OCI-LY1 (cell line): ENCODE measurements around the gene PARD3.

Experiments used
- H2AFZ ChIP-seq: fragments of 200-600 bp; sonication (generic), shearing (Covaris generic); 2 replicates; pipeline ENCODE4 v1.6.0; 2014; ENCODE audit warnings: antibody characterized with exemption, mild to moderate bottlenecking, low read length
- H3F3A ChIP-seq: fragments of 200-600 bp; sonication (generic), shearing (Covaris generic); 2 replicates; pipeline ENCODE4 v1.6.0; 2014; ENCODE audit warnings: mild to moderate bottlenecking, antibody characterized with exemption, low read length, moderate library complexity; ENCODE audit not compliant: insufficient read depth
- H3K27ac ChIP-seq: fragments of 200-600 bp; sonication (generic); 2 replicates; pipeline ENCODE4 v1.5.1; 2014; ENCODE audit warnings: low read length, mixed run types, mild to moderate bottlenecking, low read depth; ENCODE audit not compliant: poor library complexity, severe bottlenecking
- H3K27me3 ChIP-seq: fragments of 200-600 bp; sonication (generic); 2 replicates; pipeline ENCODE4 v1.6.0; 2014; ENCODE audit warnings: antibody characterized with exemption, mild to moderate bottlenecking, low read length, moderate library complexity; ENCODE audit not compliant: insufficient read depth
- H3K36me3 ChIP-seq: fragments of 200-600 bp; sonication (generic); 2 replicates; pipeline ENCODE4 v1.6.1; 2014; ENCODE audit warnings: mild to moderate bottlenecking, antibody characterized with exemption, low read length, moderate library complexity, mixed read lengths; ENCODE audit not compliant: insufficient read depth
- H3K4me1 ChIP-seq: fragments of 200-600 bp; sonication (generic); 2 replicates; pipeline ENCODE4 v1.5.1; 2014; ENCODE audit warnings: mild to moderate bottlenecking, low read length, moderate library complexity; ENCODE audit not compliant: insufficient read depth, severe bottlenecking
- H3K4me2 ChIP-seq: fragments of 200-600 bp; sonication (generic), shearing (Covaris generic); 2 replicates; pipeline ENCODE4 v1.6.1; 2014; ENCODE audit warnings: low read length
- H3K4me3 ChIP-seq: fragments of 200-600 bp; sonication (generic); 2 replicates; pipeline ENCODE4 v1.5.1; 2014; ENCODE audit warnings: low read length, low read depth, mild to moderate bottlenecking, mixed read lengths; ENCODE audit not compliant: poor library complexity, severe bottlenecking
- H3K79me2 ChIP-seq: fragments of 200-600 bp; shearing (Covaris generic); 2 replicates; pipeline ENCODE4 v1.6.1; 2016; ENCODE audit warnings: mixed run types, low read length, mixed read lengths; ENCODE audit not compliant: insufficient read depth
- H3K9ac ChIP-seq: fragments of 200-600 bp; sonication (generic), shearing (Covaris generic); 2 replicates; pipeline ENCODE4 v1.6.1; 2014; ENCODE audit warnings: mild to moderate bottlenecking, low read length, mixed read lengths
- H3K9me2 ChIP-seq: fragments of 200-600 bp; sonication (generic), shearing (Covaris generic); 2 replicates; pipeline ENCODE4 v1.6.1; 2014; ENCODE audit warnings: low read depth, mild to moderate bottlenecking, low read length, mixed read lengths
- H3K9me3 ChIP-seq: fragments of 200-600 bp; shearing (Covaris generic); 2 replicates; pipeline ENCODE4 v1.6.1; 2014; ENCODE audit warnings: low read length, mixed read lengths
- H4K20me1 ChIP-seq: fragments of 200-600 bp; sonication (generic), shearing (Covaris generic); 2 replicates; pipeline ENCODE4 v1.6.0; 2016; ENCODE audit warnings: mild to moderate bottlenecking, low read length; ENCODE audit not compliant: insufficient read depth
- EZH2 ChIP-seq: fragments of 200-600 bp; sonication (generic), shearing (Covaris generic); IDR thresholded peaks from 2 replicates; pipeline ENCODE4 v1.8.0; 2017; ENCODE audit warnings: borderline replicate concordance, mixed run types, mild to moderate bottlenecking, antibody characterized with exemption, low read length, moderate library complexity, mixed read lengths
- TF ChIP-seq, protein P1 (sequence below): fragments of 200-600 bp; sonication (generic), shearing (Covaris generic); IDR thresholded peaks from 2 replicates; pipeline ENCODE4 v1.5.1; 2017; ENCODE audit warnings: mild to moderate bottlenecking, antibody characterized with exemption, low read length, moderate library complexity, mixed read lengths

Gene PARD3

DNA sequence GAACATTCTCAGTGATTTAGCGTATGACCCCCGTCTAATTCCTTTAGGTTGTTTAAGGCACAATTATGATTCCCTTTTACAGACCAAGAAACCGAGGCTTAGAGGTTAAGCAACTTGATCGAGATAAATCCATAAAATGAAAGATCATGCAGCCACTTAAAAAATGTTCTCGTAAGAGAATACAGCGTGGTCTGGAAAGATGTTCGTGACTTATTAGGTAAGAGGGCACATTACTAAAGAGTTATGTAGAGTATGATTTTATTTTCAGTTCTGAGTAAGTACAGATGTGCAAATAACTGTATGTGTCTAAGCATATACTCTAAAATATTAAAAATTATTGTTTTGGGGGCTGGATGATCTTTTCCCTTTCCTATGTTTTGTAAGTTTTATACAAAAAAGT lies 575.1 kb downstream of the PARD3 start:
- Histone ChIP-seq H4K20me1 (no peaks in the 10 kb centered on the region), H3K79me2 (no peaks in the 10 kb centered on the region), H2AFZ (no peak overlapping the region), H3K4me3 (no peak overlapping the region), H3K9ac (no peak overlapping the region), H3K4me2 (no peak overlapping the region), H3K4me1 (no peaks in the 10 kb centered on the region), H3F3A (no peaks in the 10 kb centered on the region), H3K9me3 (no peaks in the 10 kb centered on the region), H3K27ac (no peak overlapping the region), H3K36me3 (no peaks in the 10 kb centered on the region), H3K9me2 (no peaks in the 10 kb centered on the region), H3K27me3 (no peaks in the 10 kb centered on the region)
- TF ChIP-seq, protein P1, sequence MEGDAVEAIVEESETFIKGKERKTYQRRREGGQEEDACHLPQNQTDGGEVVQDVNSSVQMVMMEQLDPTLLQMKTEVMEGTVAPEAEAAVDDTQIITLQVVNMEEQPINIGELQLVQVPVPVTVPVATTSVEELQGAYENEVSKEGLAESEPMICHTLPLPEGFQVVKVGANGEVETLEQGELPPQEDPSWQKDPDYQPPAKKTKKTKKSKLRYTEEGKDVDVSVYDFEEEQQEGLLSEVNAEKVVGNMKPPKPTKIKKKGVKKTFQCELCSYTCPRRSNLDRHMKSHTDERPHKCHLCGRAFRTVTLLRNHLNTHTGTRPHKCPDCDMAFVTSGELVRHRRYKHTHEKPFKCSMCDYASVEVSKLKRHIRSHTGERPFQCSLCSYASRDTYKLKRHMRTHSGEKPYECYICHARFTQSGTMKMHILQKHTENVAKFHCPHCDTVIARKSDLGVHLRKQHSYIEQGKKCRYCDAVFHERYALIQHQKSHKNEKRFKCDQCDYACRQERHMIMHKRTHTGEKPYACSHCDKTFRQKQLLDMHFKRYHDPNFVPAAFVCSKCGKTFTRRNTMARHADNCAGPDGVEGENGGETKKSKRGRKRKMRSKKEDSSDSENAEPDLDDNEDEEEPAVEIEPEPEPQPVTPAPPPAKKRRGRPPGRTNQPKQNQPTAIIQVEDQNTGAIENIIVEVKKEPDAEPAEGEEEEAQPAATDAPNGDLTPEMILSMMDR = no peak
- TF ChIP-seq EZH2 = no peak

GRCh38 chr10:34237898-34238455 lies 577.1 kb downstream of the PARD3 start:
- Histone ChIP-seq H3K4me2 (no peak overlapping the region), H4K20me1 (no peaks in the 10 kb centered on the region), H3F3A (no peaks in the 10 kb centered on the region), H3K4me1 (no peaks in the 10 kb centered on the region), H3K9ac (no peak overlapping the region), H3K79me2 (no peaks in the 10 kb centered on the region), H3K27me3 (no peaks in the 10 kb centered on the region), H3K27ac (no peak overlapping the region), H3K4me3 (no peak overlapping the region), H2AFZ (no peak overlapping the region), H3K36me3 (no peaks in the 10 kb centered on the region), H3K9me2 (no peaks in the 10 kb centered on the region), H3K9me3 (no peaks in the 10 kb centered on the region)
- TF ChIP-seq, protein P1 = no peak
- TF ChIP-seq EZH2 = no peak

DNA sequence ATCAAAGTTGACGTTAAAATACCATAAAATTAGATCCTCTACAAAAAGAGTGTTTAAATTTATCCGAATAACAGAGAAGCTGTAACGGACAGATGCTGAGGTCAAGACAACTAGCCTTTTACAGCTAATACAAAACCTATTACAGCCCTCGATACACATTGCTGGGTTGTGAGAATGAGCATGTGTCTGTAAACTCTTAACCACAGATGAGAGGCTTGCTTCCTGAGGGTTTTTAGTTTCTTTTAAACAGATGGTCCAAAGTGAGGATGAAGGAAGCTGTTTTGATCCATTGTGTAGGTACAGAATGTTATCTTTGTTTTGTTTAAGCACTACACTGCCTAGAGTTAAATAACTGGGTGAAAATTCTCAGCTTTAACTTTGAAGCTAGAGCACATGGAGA lies 578.2 kb downstream of the PARD3 start:
- Histone ChIP-seq H3K9me3 (no peaks in the 10 kb centered on the region), H3K27me3 (no peaks in the 10 kb centered on the region), H2AFZ (no peak overlapping the region), H3K27ac (no peak overlapping the region), H3K4me1 (no peaks in the 10 kb centered on the region), H3K79me2 (no peaks in the 10 kb centered on the region), H3F3A (no peaks in the 10 kb centered on the region), H3K9ac (no peak overlapping the region), H3K9me2 (no peaks in the 10 kb centered on the region), H3K4me3 (no peak overlapping the region), H4K20me1 (no peaks in the 10 kb centered on the region), H3K4me2 (no peak overlapping the region), H3K36me3 (no peaks in the 10 kb centered on the region)
- TF ChIP-seq, protein P1 = no peak
- TF ChIP-seq EZH2 = no peak
